Measurements from ENCODE around the gene ZNF266. TPM values are rescaled to one million over a fixed set of nuclear protein-coding genes. Genes with fewer than 3 reads are reported as not detected.

ZNF266 gene
- total and polyA plus RNA-seq, 2 of the 8 experiments (the other 6 are each of a cell fraction or from before 2014, with no cell fraction given), result 6.6 to 15.3 TPM

DNA sequence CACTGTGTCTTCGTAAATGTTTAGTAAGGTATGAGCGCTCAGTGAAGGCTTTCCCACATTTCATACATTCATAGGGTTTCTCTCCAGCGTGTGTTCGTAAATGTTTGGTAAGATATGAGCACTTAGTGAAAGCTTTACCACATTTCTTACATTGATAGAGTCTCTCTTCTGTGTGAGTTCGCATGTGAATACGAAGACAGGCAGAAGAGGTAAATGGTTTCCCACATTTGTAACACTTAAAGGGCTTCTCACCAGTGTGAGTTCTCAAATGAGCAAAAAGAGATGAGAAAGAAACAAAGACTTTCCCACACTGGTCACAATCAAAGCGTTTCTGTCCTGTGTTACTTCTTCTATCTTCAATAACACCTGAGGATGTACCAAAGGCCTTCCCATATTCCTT is 31.8 kb upstream of the ZNF266 start:
- Histone ChIP-seq H2BK15ac (ENCODE audit: low read length) (no peak overlapping the region), H4K20me1 (replicated peaks in 1 of 2; ENCODE audit: control insufficient read depth in 1 of 2, insufficient read depth in 2 of 2, low read length in 2 of 2) (no peaks in the 10 kb centered on the region), H4K91ac (replicated peaks; ENCODE audit: insufficient read length, low read length) (no peak overlapping the region), H2BK20ac (ENCODE audit: low read length) (no peak overlapping the region), H3K27ac (ENCODE audit: low read depth, low read length) (no peak overlapping the region), H2AFZ (ENCODE audit: low read length) (no peak overlapping the region), H3K9me3 (ENCODE audit: insufficient read depth in 2 of 2, low read depth in 1 of 2, low read length in 1 of 2) (peaks cover 63 to 75% of the 10 kb centered on the region in 2 experiments), H3K79me1 (ENCODE audit: low read depth, low read length) (no peaks in the 10 kb centered on the region), H2AK5ac (ENCODE audit: low read depth, low read length) (no peak overlapping the region), H3K23me2 (ENCODE audit: low read depth, low read length) (no peaks in the 10 kb centered on the region), H2BK5ac (ENCODE audit: low read depth, low read length) (no peak overlapping the region), H3K9ac (replicated peaks in 1 of 4; ENCODE audit: extremely low read depth in 1 of 4, low read depth in 3 of 4, low read length in 3 of 4) (no peak overlapping the region), H3K18ac (ENCODE audit: extremely low read depth, low read length) (no peak overlapping the region), H3K79me2 (ENCODE audit: control insufficient read depth in 1 of 2, insufficient read depth in 2 of 2, low read length in 2 of 2) (no peaks in the 10 kb centered on the region), H3K27me3 (replicated peaks in 1 of 4; ENCODE audit: control insufficient read depth in 3 of 4, extremely low read depth in 1 of 4, insufficient read depth in 3 of 4, low read length in 3 of 4) (no peaks in the 10 kb centered on the region), H3K14ac (ENCODE audit: insufficient read length) (no peak overlapping the region), H3K4ac (replicated peaks; ENCODE audit: insufficient read length, low read depth, low read length) (no peak overlapping the region), H3K4me2 (ENCODE audit: insufficient read depth in 1 of 2, low read depth in 2 of 2, low read length in 2 of 2) (no peak overlapping the region), H3K23ac (ENCODE audit: insufficient read length) (no peak overlapping the region), H2BK120ac (replicated peaks; ENCODE audit: low read depth, low read length) (no peak overlapping the region), H4K5ac (ENCODE audit: insufficient read length, low read depth, low read length) (no peak overlapping the region), H3K4me1 (replicated peaks in 1 of 4; ENCODE audit: control insufficient read depth in 3 of 4, insufficient read depth in 4 of 4, low read length in 3 of 4) (no peaks in the 10 kb centered on the region), H2BK12ac (ENCODE audit: low read depth, low read length) (no peak overlapping the region), H4K8ac (ENCODE audit: extremely low read depth, insufficient read depth, low read length) (no peak overlapping the region), H3K4me3 (ENCODE audit: extremely low read depth in 1 of 4, insufficient read depth in 2 of 4, low read depth in 3 of 4, low read length in 4 of 4) (no peak overlapping the region), H3K36me3 (ENCODE audit: control insufficient read depth in 2 of 4, insufficient read depth in 4 of 4, low read length in 3 of 4) (no peaks in the 10 kb centered on the region), H3K56ac (replicated peaks; ENCODE audit: insufficient read length, low read depth, low read length) (no peak overlapping the region)
- TF ChIP-seq ZNF274 (IDR thresholded peaks at IDR 0.05; ENCODE audit: borderline replicate concordance, extremely low read depth, low read length) (peak; percentile 72), TEAD4 (IDR thresholded peaks at IDR 0.05; ENCODE audit: low read depth, low read length) (no peak)
- no peak for FAIRE-seq
- ChIA-PET POLR2A (ENCODE audit: partially characterized antibody) (no interaction called here), CTCF (ENCODE audit: partially characterized antibody) (no interaction called here)
- DNase-seq (ENCODE audit: low read depth in 1 of 2, low spot score in 2 of 2), result no peak
- WGBS, 2 experiments (ENCODE audit: extremely low coverage in 1 of 2, insufficient coverage in 1 of 2, insufficient read length in 1 of 2, insufficient replicate concordance in 2 of 2, low coverage in 1 of 2, low lambda C conversion rate in 2 of 2, missing lambda C conversion rate in 1 of 2), result 91% methylated on average over 7 of the region's 7 CpGs; no CpG with 5 or more reads in 1 of the 2 experiments
